ENCODE results near the gene PTCH1. TPM values are rescaled to one million over a fixed set of nuclear protein-coding genes. Genes with fewer than 3 reads are reported as not detected.

Gene PTCH1
- polyA plus RNA-seq, 1 donor (not counting 4 experiments of a cell fraction or from before 2014, with no cell fraction given), result 1.7 TPM

- Histone ChIP-seq H3K4me2 (ENCODE audit: control insufficient read depth, extremely low read depth, insufficient read depth, low read depth, low read length) (no peak overlapping the region), H3K79me2 (ENCODE audit: control insufficient read depth, insufficient read depth, low read length) (no peaks in the 10 kb centered on the region), H2AFZ (ENCODE audit: control insufficient read depth, low read length) (no peak overlapping the region), H3K9me1 (ENCODE audit: control insufficient read depth, extremely low read depth, insufficient read depth, low read length) (no peaks in the 10 kb centered on the region), H3K36me3 (ENCODE audit: control insufficient read depth in 2 of 2, extremely low read depth in 1 of 2, insufficient read depth in 2 of 2, low read length in 2 of 2) (no peaks in the 10 kb centered on the region), H3K4me1 (ENCODE audit: control insufficient read depth, extremely low read depth, insufficient read depth, low read length) (no peaks in the 10 kb centered on the region), H3K9me3 (ENCODE audit: control insufficient read depth, low read depth, low read length) (no peaks in the 10 kb centered on the region), H3K9ac (ENCODE audit: control insufficient read depth, extremely low read depth, insufficient read depth, low read length) (no peak overlapping the region), H4K20me1 (ENCODE audit: control insufficient read depth, extremely low read depth, insufficient read depth, low read length) (no peaks in the 10 kb centered on the region), H3K4me3 (ENCODE audit: control insufficient read depth in 2 of 3, extremely low read depth in 1 of 3, insufficient read depth in 2 of 3, low read depth in 1 of 3, low read length in 3 of 3) (no peak overlapping the region), H3K27ac (ENCODE audit: control insufficient read depth, insufficient read depth, low read length) (no peak overlapping the region), H3K27me3 (ENCODE audit: control insufficient read depth, extremely low read depth, insufficient read depth, low read length) (no peaks in the 10 kb centered on the region)
- FAIRE-seq, result no peak
- TF ChIP-seq EZH2 (IDR thresholded peaks at IDR 0.05; ENCODE audit: low read length) (no peak), CTCF (optimal IDR thresholded peaks at IDR 0.05 in 1 of 3, IDR thresholded peaks at IDR 0.05 in 1 of 3, conservative IDR thresholded peaks at IDR 0.05 in 1 of 3; ENCODE audit: extremely low read depth in 1 of 3, insufficient read depth in 2 of 3, low read length in 3 of 3) (no peak)
- dilution Hi-C loops (cut with MboI; ENCODE audit: extremely low pct_ligation_motif_present, low sequenced_read_pairs), result no loop called here
- DNase-seq (ENCODE audit: low read depth, low spot score), result no peak
These were observed 18.1 kb downstream of the PTCH1 start for GRCh38 chr9:95498641-95499040.

GRCh38 chr9:95497772-95498171 is 19.0 kb downstream of the PTCH1 start:
- no peaks in the 10 kb centered on the region for H3K9me1 ChIP-seq (ENCODE audit: control insufficient read depth, extremely low read depth, insufficient read depth, low read length)
- TF ChIP-seq CTCF (optimal IDR thresholded peaks at IDR 0.05 in 1 of 3, IDR thresholded peaks at IDR 0.05 in 1 of 3, conservative IDR thresholded peaks at IDR 0.05 in 1 of 3; ENCODE audit: extremely low read depth in 1 of 3, insufficient read depth in 2 of 3, low read length in 3 of 3) (no peak), EZH2 (IDR thresholded peaks at IDR 0.05; ENCODE audit: low read length) (no peak)
- no peaks in the 10 kb centered on the region for H3K79me2 ChIP-seq (ENCODE audit: control insufficient read depth, insufficient read depth, low read length)
- FAIRE-seq, result no peak
- no peak overlapping the region for H2AFZ ChIP-seq (ENCODE audit: control insufficient read depth, low read length)
- H3K9me3 ChIP-seq (ENCODE audit: control insufficient read depth, low read depth, low read length), result no peaks in the 10 kb centered on the region
- H3K4me3 ChIP-seq (ENCODE audit: control insufficient read depth in 2 of 3, extremely low read depth in 1 of 3, insufficient read depth in 2 of 3, low read depth in 1 of 3, low read length in 3 of 3), result no peak overlapping the region
- no peak for DNase-seq (ENCODE audit: low read depth, low spot score)
- H3K27me3 ChIP-seq (ENCODE audit: control insufficient read depth, extremely low read depth, insufficient read depth, low read length), result no peaks in the 10 kb centered on the region
- no peak overlapping the region for H3K4me2 ChIP-seq (ENCODE audit: control insufficient read depth, extremely low read depth, insufficient read depth, low read depth, low read length)
- no peaks in the 10 kb centered on the region for H3K36me3 ChIP-seq (ENCODE audit: control insufficient read depth in 2 of 2, extremely low read depth in 1 of 2, insufficient read depth in 2 of 2, low read length in 2 of 2)
- dilution Hi-C loops (cut with MboI; ENCODE audit: extremely low pct_ligation_motif_present, low sequenced_read_pairs), result no loop called here
- H4K20me1 ChIP-seq (ENCODE audit: control insufficient read depth, extremely low read depth, insufficient read depth, low read length), result no peaks in the 10 kb centered on the region
- no peak overlapping the region for H3K27ac ChIP-seq (ENCODE audit: control insufficient read depth, insufficient read depth, low read length)
- no peaks in the 10 kb centered on the region for H3K4me1 ChIP-seq (ENCODE audit: control insufficient read depth, extremely low read depth, insufficient read depth, low read length)
- H3K9ac ChIP-seq (ENCODE audit: control insufficient read depth, extremely low read depth, insufficient read depth, low read length), result no peak overlapping the region

All from keratinocyte (primary cell).